GM12892 (cell line): ENCODE measurements around the gene CALML3.

Source experiments
- POLR2A ChIP-seq: IDR thresholded peaks from 2 replicates; pipeline ENCODE4 v1.6.1; 2011; ENCODE audit warnings: low read depth, low read length, control low read depth
- POLR2AphosphoS5 ChIP-seq: IDR thresholded peaks from 2 replicates; pipeline ENCODE4 v1.6.1; 2011; ENCODE audit warnings: low read depth, low read length, control low read depth
- TAF1 ChIP-seq: IDR thresholded peaks from 2 replicates; pipeline ENCODE4 v1.6.1; 2011; ENCODE audit warnings: low read depth, mild to moderate bottlenecking, control low read depth, low read length, borderline replicate concordance

DNA sequence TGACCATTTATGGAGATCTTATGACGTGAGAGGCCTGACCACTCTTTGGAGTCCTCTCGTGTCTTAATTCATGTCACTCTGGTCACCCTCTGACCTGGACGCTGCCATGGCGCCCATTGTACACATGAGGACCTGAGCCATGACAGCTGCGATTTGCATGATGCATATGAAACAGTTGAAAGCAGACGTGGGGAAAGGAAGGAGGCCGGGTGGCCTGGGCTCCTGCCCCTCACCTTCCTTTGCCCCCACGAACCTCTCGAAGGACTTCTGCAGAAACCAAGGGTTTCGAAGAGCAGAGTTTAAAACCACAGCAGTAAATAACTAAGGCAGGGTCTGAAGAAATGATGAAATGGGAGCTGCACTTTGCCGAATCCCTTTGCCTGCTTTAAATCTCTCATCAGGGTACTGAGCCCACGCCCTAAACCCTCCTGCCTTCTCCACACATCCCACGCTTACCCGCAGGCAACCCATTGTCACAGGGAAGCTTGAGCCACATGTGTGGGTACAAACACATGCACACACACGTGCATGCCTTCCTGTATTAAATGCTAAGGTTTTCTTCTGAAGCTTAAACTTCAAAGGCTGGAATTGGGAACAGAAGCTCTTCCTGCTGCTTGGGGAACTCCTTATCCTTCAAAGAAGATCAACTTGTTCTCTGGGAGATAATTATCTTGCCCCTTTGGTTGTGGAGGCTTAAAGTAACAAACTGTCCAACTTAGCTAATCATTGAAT lies 11.7 kb upstream of the CALML3 start:
- TF ChIP-seq POLR2AphosphoS5 (no peak), POLR2A (no peak), TAF1 (no peak)
